CD8-positive, alpha-beta memory T cell (primary cell): ENCODE measurements around the gene SEC62. TPM values are rescaled to one million over a fixed set of nuclear protein-coding genes. Genes with fewer than 3 reads are reported as not detected.

ENCODE experiments used
- CTCF ChIA-PET: fragments of 350-600 bp; sonication (Branson Sonifier 250); formaldehyde crosslinking; loops from one replicate; lab custom pipeline; 2021; ENCODE audit warnings: antibody characterized with exemption; lab: Charles Lee
- POLR2A ChIA-PET: fragments of 350-600 bp; sonication (Branson Sonifier 250); formaldehyde crosslinking; loops from one replicate; lab custom pipeline; 2021; ENCODE audit warnings: antibody characterized with exemption; lab: Charles Lee
- DNase-seq, 5 donors: peaks; one replicate each; pipeline versions ENCODE4 v3.0.0 to v3.0.0-alpha.2; 2020 to 2022; ENCODE audit warnings: mixed read lengths in 1 of 5
- H3K27ac ChIP-seq: one replicate; pipeline ENCODE4 v1.7.0; 2013; ENCODE audit warnings: low read depth, mild to moderate bottlenecking, low read length, moderate library complexity
- H3K27me3 ChIP-seq: 2 replicates; pipeline ENCODE4 v1.7.0; 2013; ENCODE audit warnings: low read length, mild to moderate bottlenecking; ENCODE audit not compliant: insufficient read depth, poor library complexity, severe bottlenecking
- H3K36me3 ChIP-seq: 2 replicates; pipeline ENCODE4 v1.7.0; 2013; ENCODE audit warnings: mild to moderate bottlenecking, low read length, moderate library complexity; ENCODE audit not compliant: insufficient read depth
- H3K4me1 ChIP-seq: 2 replicates; pipeline ENCODE4 v1.7.0; 2013; ENCODE audit warnings: mild to moderate bottlenecking, low read length, moderate library complexity; ENCODE audit not compliant: insufficient read depth
- H3K4me3 ChIP-seq: 2 replicates; pipeline ENCODE4 v1.7.0; 2013; ENCODE audit warnings: mild to moderate bottlenecking, low read length
- H3K9me3 ChIP-seq: 2 replicates; pipeline ENCODE4 v1.7.0; 2013; ENCODE audit warnings: mild to moderate bottlenecking, low read length
- H3K27ac Mint-ChIP-seq, 8 donors: one replicate each; pipeline ENCODE4 v1.8.0; 2020 to 2021; ENCODE audit warnings: mixed read lengths in 8 of 8, mild to moderate bottlenecking in 6 of 8, inconsistent platforms in 3 of 8, moderate library complexity in 3 of 8
- H3K27me3 Mint-ChIP-seq, 2 donors: one replicate each; pipeline ENCODE4 v1.8.0; 2020 to 2021; ENCODE audit warnings: mixed read lengths in 2 of 2, mild to moderate bottlenecking in 1 of 2, moderate library complexity in 1 of 2
- H3K36me3 Mint-ChIP-seq, 3 donors: one replicate each; pipeline ENCODE4 v1.8.0; 2020 to 2021; ENCODE audit warnings: mixed read lengths in 3 of 3, inconsistent platforms in 1 of 3, mild to moderate bottlenecking in 1 of 3
- H3K4me1 Mint-ChIP-seq, 3 donors: one replicate each; pipeline ENCODE4 v1.8.0; 2020 to 2021; ENCODE audit warnings: mixed read lengths in 3 of 3, inconsistent platforms in 1 of 3, mild to moderate bottlenecking in 1 of 3
- H3K4me3 Mint-ChIP-seq, 7 donors: one replicate each; pipeline ENCODE4 v1.8.0; 2020 to 2021; ENCODE audit warnings: mixed read lengths in 7 of 7, mild to moderate bottlenecking in 6 of 7, moderate library complexity in 4 of 7, inconsistent platforms in 2 of 7
- H3K9me3 Mint-ChIP-seq, 5 donors: one replicate each; pipeline ENCODE4 v1.8.0; 2020 to 2022; ENCODE audit warnings: mixed read lengths in 5 of 5, mild to moderate bottlenecking in 3 of 5, moderate library complexity in 2 of 5, inconsistent platforms in 1 of 5
- polyA plus RNA-seq: library from polyadenylated mRNA; unstranded; fragments of 300-500 nt; fragmentation: Illumina TruSeq; gene quantifications from one replicate; pipeline ENCODE4 v1.2.3, GENCODE V29; 2021
- total RNA-seq, 2 experiments: library from RNA; stranded (reverse); gene quantifications; one replicate each; pipeline ENCODE4 v1.2.3, GENCODE V29; 2021

The SEC62 gene, protein sequence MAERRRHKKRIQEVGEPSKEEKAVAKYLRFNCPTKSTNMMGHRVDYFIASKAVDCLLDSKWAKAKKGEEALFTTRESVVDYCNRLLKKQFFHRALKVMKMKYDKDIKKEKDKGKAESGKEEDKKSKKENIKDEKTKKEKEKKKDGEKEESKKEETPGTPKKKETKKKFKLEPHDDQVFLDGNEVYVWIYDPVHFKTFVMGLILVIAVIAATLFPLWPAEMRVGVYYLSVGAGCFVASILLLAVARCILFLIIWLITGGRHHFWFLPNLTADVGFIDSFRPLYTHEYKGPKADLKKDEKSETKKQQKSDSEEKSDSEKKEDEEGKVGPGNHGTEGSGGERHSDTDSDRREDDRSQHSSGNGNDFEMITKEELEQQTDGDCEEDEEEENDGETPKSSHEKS
- total RNA-seq = 10 to 100 TPM; 66.7 to 68.3 TPM
- polyA plus RNA-seq = 190 TPM

DNA sequence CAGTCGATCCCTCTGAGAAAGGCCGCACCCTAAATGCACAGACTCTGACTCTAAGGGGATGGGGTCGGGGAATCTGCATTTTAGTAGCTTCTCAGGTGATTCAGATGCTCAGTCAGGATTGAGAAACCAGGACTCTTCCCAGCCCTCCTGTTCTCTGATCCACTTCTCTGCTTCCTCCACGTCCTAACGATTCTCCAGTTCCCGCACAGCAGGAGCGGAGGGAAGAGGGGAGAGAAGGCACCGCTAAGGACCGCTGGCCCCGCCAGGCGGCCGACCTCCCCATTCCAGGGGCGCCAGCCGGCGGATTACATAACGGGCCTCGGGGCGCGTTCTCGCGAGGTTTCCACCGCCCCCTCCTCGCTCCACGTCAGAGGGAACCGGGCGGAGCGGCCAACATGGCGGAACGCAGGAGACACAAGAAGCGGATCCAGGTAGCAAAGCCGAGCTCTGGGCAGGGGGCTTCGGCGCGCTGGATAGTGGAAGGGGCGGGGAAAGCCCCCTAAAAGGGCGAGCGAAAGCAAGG lies at the start of gene SEC62:
TSS of gene SEC62 (plus strand) at position 380 of the 523 bp plus-strand sequence. CDS start at position 396, 16 bp downstream.
- Mint-ChIP-seq H3K9me3 (no peaks in the 10 kb centered on the region), H3K27me3 (no peaks in the 10 kb centered on the region), H3K4me1 (peaks cover 56 to 77% (median 63%) of the 10 kb centered on the region in 3 donors), H3K4me3 (peak within 1 kb of the TSS; percentile 86 to 99 (median 96)), H3K36me3 (peaks cover 0 to 26% (median 2%) of the 10 kb centered on the region in 3 donors), H3K27ac (peak within 1 kb of the TSS; percentile 97 to 100 (median 99))
- DNase-seq = peak; percentile 90 to 97 (median 94)
- Histone ChIP-seq H3K9me3 (no peaks in the 10 kb centered on the region), H3K27me3 (no peaks in the 10 kb centered on the region), H3K4me3 (peak within 1 kb of the TSS; percentile 80), H3K27ac (peak within 1 kb of the TSS; percentile 89), H3K36me3 (no peaks in the 10 kb centered on the region), H3K4me1 (peaks cover 48% of the 10 kb centered on the region)
- POLR2A ChIA-PET = interaction anchor here (0.5 to 2.9 kb wide), 13 partner anchors 18 to 314 kb away, joined by 3 to 23 read pairs (median 3); partner anchors contain the start of genes ACTRT3, MYNN, PHC3 and TERC
- CTCF ChIA-PET = interaction anchor here (0.7 to 2.7 kb wide), 8 partner anchors 10 to 204 kb away, joined by 3 to 14 read pairs (median 6); partner anchors contain the start of gene MYNN

DNA sequence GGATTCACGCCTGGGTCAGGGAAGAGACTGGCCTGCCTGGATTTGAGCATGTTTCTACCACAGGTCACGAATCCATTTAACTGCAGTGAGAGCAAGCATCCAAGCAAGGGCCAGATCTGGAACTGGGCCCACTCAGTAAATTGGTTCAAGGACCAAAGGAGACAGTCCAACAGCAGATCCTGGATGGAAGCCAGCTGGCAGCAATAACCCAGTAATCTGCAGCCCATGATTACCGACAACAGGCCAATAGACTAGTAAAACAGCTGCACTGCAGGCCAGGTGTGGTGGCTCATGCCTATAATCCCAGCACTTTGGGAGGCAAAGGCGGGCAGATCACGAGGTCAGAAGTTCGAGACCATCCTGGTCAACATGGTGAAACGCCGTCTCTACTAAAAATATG lies 43.4 kb upstream of the SEC62 start:
- no peak for DNase-seq
- no peak overlapping the region for H3K4me3 Mint-ChIP-seq
- Histone ChIP-seq H3K36me3 (no peaks in the 10 kb centered on the region), H3K4me3 (no peak overlapping the region), H3K27ac (no peak overlapping the region), H3K4me1 (no peaks in the 10 kb centered on the region), H3K9me3 (no peaks in the 10 kb centered on the region), H3K27me3 (no peaks in the 10 kb centered on the region)
- peaks cover 3 to 33% of the 10 kb centered on the region in 2 donors for H3K27me3 Mint-ChIP-seq
- H3K36me3 Mint-ChIP-seq = no peaks in the 10 kb centered on the region
- ChIA-PET POLR2A (no interaction called here), CTCF (no interaction called here)
- no peaks in the 10 kb centered on the region for H3K4me1 Mint-ChIP-seq
- H3K27ac Mint-ChIP-seq = no peak overlapping the region
- no peaks in the 10 kb centered on the region for H3K9me3 Mint-ChIP-seq

DNA sequence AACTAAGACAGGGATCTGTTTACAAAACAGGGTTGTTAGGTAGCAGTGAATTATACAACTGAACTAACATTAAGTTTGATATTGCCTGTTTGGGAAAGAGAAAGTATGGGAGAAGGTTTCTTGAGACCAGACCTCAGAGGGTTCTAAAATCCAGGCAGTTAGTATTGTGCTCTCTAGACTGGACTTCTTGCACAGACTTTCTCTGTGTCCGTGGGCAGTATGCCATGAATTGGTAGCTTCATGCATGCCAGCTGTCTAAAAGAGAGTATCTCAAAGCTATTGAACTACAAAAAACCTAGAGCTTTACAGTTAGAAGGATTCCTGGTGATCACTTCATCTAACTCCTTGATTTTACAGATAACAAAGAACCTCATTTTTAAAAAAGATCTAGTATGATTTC lies 42.8 kb upstream of the SEC62 start:
- H3K27ac Mint-ChIP-seq = no peak overlapping the region
- ChIA-PET CTCF (no interaction called here), POLR2A (no interaction called here)
- Histone ChIP-seq H3K27ac (no peak overlapping the region), H3K4me1 (no peaks in the 10 kb centered on the region), H3K27me3 (no peaks in the 10 kb centered on the region), H3K9me3 (no peaks in the 10 kb centered on the region), H3K36me3 (no peaks in the 10 kb centered on the region), H3K4me3 (no peak overlapping the region)
- no peaks in the 10 kb centered on the region for H3K4me1 Mint-ChIP-seq
- H3K27me3 Mint-ChIP-seq = peaks cover 2 to 35% of the 10 kb centered on the region in 2 donors
- no peak overlapping the region for H3K4me3 Mint-ChIP-seq
- H3K9me3 Mint-ChIP-seq = no peaks in the 10 kb centered on the region
- no peaks in the 10 kb centered on the region for H3K36me3 Mint-ChIP-seq
- DNase-seq = no peak

DNA sequence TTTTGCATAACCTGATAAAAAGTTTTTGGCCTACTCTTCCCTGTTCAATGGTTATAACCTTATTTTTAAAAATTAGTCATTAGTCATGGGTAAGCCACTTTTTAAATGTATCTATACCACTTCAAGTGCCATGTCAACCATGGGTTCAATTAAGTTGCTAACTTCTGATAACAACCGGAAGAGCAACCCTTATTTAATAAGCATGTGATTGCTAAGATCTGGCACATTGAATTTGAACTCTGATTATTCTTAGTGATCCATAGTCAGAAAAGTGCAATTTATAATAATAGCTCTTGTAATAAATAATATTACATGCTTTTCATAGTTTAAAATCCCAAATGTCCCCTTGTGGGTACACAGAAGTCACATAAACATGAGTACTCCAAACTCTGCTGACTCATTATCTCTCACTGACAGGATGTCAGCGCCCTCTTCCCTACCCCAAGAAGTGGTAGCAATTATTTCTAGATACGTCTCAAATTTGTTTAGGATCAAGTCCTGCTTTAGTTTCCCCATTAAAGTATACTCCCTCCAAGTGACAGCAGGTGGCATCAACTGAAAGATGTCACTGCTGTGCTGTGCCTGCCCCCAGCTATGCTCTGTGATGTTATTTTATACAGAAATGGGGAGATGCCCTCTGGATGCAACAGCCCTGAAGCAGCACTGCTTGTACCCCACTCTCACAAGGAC lies 36.6 kb upstream of the SEC62 start:
- peaks cover 0 to 27% of the 10 kb centered on the region in 2 donors for H3K27me3 Mint-ChIP-seq
- no peaks in the 10 kb centered on the region for H3K36me3 Mint-ChIP-seq
- no peaks in the 10 kb centered on the region for H3K36me3 ChIP-seq
- no peaks in the 10 kb centered on the region for H3K27me3 ChIP-seq
- H3K4me3 ChIP-seq = no peak overlapping the region
- H3K9me3 ChIP-seq = no peaks in the 10 kb centered on the region
- H3K27ac ChIP-seq = no peak overlapping the region
- H3K4me1 Mint-ChIP-seq = no peaks in the 10 kb centered on the region
- H3K4me1 ChIP-seq = no peaks in the 10 kb centered on the region
- DNase-seq = peak in 1 of 5 donors; percentile 5
- H3K4me3 Mint-ChIP-seq = no peak overlapping the region
- H3K9me3 Mint-ChIP-seq = no peaks in the 10 kb centered on the region
- CTCF ChIA-PET = interaction anchor here (0.7 kb wide), 2 partner anchors 34 to 39 kb away, joined by 3 to 4 read pairs; no protein-coding TSS in a partner anchor
- H3K27ac Mint-ChIP-seq = no peak overlapping the region
- POLR2A ChIA-PET = no interaction called here

DNA sequence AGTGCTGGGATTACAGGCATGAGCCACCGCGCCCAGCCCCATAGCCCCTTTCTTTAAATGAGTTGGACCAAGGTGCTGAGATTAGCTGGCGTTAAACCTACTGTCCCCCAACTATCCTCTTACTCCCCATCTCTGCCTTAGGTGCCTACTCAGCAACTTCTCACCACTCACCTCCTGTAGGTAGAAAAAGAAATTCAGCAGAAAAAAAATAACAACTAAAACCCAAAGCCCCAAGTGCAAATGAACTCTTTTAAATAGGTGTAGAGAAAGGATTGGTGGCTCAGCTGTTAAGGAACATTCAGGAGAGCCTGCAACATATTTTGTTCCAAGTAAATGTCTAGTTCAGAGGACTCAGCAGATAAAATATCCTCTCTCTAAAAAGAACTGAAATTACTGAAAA lies 35.8 kb upstream of the SEC62 start:
- Mint-ChIP-seq H3K27me3 (peaks cover 2 to 33% of the 10 kb centered on the region in 2 donors), H3K27ac (peak overlapping the region in 2 of 8 donors; percentile 21 to 58), H3K4me3 (no peak overlapping the region), H3K9me3 (no peaks in the 10 kb centered on the region), H3K4me1 (no peaks in the 10 kb centered on the region), H3K36me3 (no peaks in the 10 kb centered on the region)
- H3K4me1 ChIP-seq = no peaks in the 10 kb centered on the region
- H3K9me3 ChIP-seq = no peaks in the 10 kb centered on the region
- no peaks in the 10 kb centered on the region for H3K36me3 ChIP-seq
- CTCF ChIA-PET = no interaction called here
- no peak overlapping the region for H3K27ac ChIP-seq
- H3K4me3 ChIP-seq = no peak overlapping the region
- DNase-seq = no peak
- POLR2A ChIA-PET = no interaction called here
- H3K27me3 ChIP-seq = no peaks in the 10 kb centered on the region

DNA sequence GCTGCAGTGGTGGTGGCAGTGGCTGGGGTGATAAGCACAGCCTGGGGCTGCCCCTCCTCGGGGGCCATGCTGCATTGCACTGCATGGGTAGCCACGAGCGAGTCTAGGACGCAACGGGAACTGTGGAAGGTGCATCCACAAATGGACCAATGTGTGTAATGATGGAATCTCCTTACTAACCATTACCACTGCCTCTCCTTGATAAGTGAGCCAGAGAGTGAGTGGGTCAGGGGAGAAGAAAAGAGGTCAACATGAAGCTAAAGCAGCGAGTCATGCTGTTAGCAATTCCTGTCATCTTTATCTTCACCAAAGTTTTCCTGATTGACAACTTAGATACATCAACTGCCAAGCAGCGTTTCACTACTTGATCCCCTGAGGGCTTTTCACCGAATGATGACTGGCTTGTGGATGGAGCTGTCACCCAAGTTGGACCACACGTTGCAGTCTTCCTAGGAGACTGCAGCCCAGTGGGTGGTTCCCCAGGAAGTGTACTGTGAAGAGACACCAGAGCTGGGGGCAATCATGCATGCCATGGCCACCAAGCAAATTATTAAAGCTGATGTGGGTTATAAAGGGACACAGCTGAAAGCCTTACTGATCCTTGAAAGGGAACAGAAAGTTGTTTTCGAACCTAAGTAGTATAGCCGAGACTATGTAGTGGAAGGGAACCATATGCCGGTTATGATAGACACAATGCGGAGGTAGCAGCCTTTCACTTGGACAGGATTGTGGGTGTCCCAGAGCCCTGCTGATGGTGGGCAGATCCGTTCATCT lies 34.7 kb upstream of the SEC62 start:
- H3K27me3 ChIP-seq = no peaks in the 10 kb centered on the region
- H3K27ac ChIP-seq = no peak overlapping the region
- Mint-ChIP-seq H3K4me1 (no peaks in the 10 kb centered on the region), H3K27ac (no peak overlapping the region), H3K27me3 (peaks cover 5 to 28% of the 10 kb centered on the region in 2 donors), H3K4me3 (no peak overlapping the region), H3K9me3 (no peaks in the 10 kb centered on the region), H3K36me3 (no peaks in the 10 kb centered on the region)
- DNase-seq = no peak
- H3K4me1 ChIP-seq = no peaks in the 10 kb centered on the region
- H3K4me3 ChIP-seq = no peak overlapping the region
- POLR2A ChIA-PET = no interaction called here
- CTCF ChIA-PET = no interaction called here
- H3K36me3 ChIP-seq = no peaks in the 10 kb centered on the region
- no peaks in the 10 kb centered on the region for H3K9me3 ChIP-seq

DNA sequence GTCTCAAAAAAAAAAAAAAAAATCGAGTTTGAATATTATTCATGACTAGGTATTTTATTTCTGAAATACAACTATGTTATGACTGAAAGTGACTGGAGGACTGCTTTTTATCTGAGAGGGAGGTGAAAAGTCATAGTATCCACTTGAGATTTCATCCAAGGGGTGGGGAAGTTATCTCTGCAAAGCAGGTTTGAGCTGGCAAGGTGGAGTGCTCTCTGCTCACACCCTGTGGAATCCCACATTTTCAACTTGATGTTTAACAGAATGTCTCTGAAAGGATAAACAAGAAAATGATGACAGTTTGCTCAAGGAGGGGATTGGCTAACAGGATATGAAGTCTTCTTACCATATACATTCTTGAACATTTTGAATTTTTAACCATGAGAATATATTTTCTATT lies 27.3 kb upstream of the SEC62 start:
- no peak overlapping the region for H3K27ac ChIP-seq
- CTCF ChIA-PET = interaction anchor here (0.7 to 0.8 kb wide), 2 partner anchors 25 to 1022 kb away, joined by 3 read pairs; no protein-coding TSS in a partner anchor
- no peaks in the 10 kb centered on the region for H3K9me3 Mint-ChIP-seq
- peaks cover 5% of the 10 kb centered on the region for H3K27me3 ChIP-seq
- peaks cover 22 to 40% of the 10 kb centered on the region in 2 donors for H3K27me3 Mint-ChIP-seq
- H3K36me3 ChIP-seq = no peaks in the 10 kb centered on the region
- no peak for DNase-seq
- no peaks in the 10 kb centered on the region for H3K9me3 ChIP-seq
- no peak overlapping the region for H3K4me3 ChIP-seq
- H3K4me1 ChIP-seq = no peaks in the 10 kb centered on the region
- no peaks in the 10 kb centered on the region for H3K36me3 Mint-ChIP-seq
- H3K4me3 Mint-ChIP-seq = no peak overlapping the region
- POLR2A ChIA-PET = no interaction called here
- peaks cover 1 to 8% (median 7%) of the 10 kb centered on the region in 3 donors for H3K4me1 Mint-ChIP-seq
- no peak overlapping the region for H3K27ac Mint-ChIP-seq
